Suprapubic skin (tissue), 4 donors: ENCODE measurements around the gene WDR91.

Experiments
- EP300 ChIP-seq: sonication (generic); formaldehyde crosslinking; IDR thresholded peaks from one replicate; pipeline ENCODE4 v1.6.1; 2017; ENCODE audit warnings: antibody characterized with exemption
- POLR2A ChIP-seq, 2 donors: fragments of 450-650 bp; IDR thresholded peaks; one replicate each; pipeline ENCODE4 v1.6.1; 2017; ENCODE audit warnings: antibody characterized with exemption in 2 of 2, mild to moderate bottlenecking in 2 of 2, moderate library complexity in 2 of 2
- POLR2AphosphoS5 ChIP-seq, 3 donors: sonication (generic); formaldehyde crosslinking; IDR thresholded peaks; one replicate each; pipeline ENCODE4 v1.6.1; 2017; ENCODE audit warnings: antibody characterized with exemption in 3 of 3
- TF ChIP-seq, protein P1 (sequence below), 2 donors: fragments of 200-600 bp in 1 of 2; fragments of 450-650 bp in 1 of 2; sonication (generic) in 1 of 2; IDR thresholded peaks; one replicate each; pipeline ENCODE4 v1.5.1; 2016 to 2019; ENCODE audit warnings: antibody characterized with exemption in 2 of 2, mild to moderate bottlenecking in 1 of 2, moderate library complexity in 1 of 2

DNA sequence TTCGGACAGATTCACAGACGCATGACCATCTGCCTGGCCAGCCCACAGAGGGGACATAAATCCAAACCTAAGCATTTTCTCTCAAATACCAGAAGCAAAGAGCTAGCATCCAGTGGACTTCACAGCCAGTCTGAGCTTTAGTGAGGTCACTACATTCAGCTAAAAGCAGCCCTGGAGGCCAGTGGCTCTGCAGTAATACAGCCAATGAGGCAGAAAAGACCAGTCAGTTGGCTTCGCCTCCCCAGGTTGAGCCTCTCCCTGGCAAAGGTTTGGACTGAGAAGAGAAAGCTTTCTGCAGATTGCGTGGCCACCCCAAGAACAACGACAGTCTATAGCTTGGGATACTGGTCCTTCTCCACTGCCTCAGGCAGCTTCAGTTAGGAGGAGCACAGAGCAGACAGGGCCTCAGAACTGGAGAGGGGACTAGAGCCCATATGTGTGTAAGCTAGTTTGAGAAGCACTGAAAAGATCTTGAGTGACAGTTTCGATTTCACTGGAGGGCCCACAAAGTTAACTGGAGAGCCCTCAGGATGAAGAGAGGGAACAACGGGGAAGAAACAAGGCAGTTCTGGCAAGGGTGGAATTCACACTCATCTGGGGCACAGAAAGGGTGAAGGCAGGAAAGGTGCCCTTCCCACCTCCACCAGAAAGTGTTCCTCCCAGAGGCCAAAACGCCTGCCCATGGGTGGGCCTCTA, 3.8 kb downstream of the WDR91 start:
- TF ChIP-seq, protein P1, sequence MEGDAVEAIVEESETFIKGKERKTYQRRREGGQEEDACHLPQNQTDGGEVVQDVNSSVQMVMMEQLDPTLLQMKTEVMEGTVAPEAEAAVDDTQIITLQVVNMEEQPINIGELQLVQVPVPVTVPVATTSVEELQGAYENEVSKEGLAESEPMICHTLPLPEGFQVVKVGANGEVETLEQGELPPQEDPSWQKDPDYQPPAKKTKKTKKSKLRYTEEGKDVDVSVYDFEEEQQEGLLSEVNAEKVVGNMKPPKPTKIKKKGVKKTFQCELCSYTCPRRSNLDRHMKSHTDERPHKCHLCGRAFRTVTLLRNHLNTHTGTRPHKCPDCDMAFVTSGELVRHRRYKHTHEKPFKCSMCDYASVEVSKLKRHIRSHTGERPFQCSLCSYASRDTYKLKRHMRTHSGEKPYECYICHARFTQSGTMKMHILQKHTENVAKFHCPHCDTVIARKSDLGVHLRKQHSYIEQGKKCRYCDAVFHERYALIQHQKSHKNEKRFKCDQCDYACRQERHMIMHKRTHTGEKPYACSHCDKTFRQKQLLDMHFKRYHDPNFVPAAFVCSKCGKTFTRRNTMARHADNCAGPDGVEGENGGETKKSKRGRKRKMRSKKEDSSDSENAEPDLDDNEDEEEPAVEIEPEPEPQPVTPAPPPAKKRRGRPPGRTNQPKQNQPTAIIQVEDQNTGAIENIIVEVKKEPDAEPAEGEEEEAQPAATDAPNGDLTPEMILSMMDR (IDR thresholded peaks at IDR 0.05): no peak
- TF ChIP-seq POLR2A (IDR thresholded peaks at IDR 0.05) (no peak), POLR2AphosphoS5 (IDR thresholded peaks at IDR 0.05) (no peak), EP300 (no peak)
